Immature natural killer cell (primary cell): ENCODE results near the gene COLGALT1. TPM values are rescaled to one million over a fixed set of nuclear protein-coding genes. Genes with fewer than 3 reads are reported as not detected.
"Not testable (repeated sequence)": the region's sequence is repeated elsewhere in the genome, so short reads cannot be mapped to it uniquely, and the experiment has no call there.

ENCODE experiments used
- DNase-seq, 3 donors: peaks; one replicate each; pipeline ENCODE4 v3.0.0; 2022; ENCODE audit warnings: mixed read lengths in 1 of 3
- H3K27ac Mint-ChIP-seq, 6 donors: one replicate each; pipeline ENCODE4 v1.8.0; 2020; ENCODE audit warnings: mixed read lengths in 6 of 6, mild to moderate bottlenecking in 5 of 6, inconsistent platforms in 4 of 6, moderate library complexity in 3 of 6
- H3K27me3 Mint-ChIP-seq, 3 donors: one replicate each; pipeline ENCODE4 v1.8.0; 2020 to 2021; ENCODE audit warnings: low read depth in 3 of 3, mild to moderate bottlenecking in 3 of 3, mixed read lengths in 3 of 3, moderate library complexity in 3 of 3, inconsistent platforms in 1 of 3
- H3K36me3 Mint-ChIP-seq, 3 donors: one replicate each; pipeline ENCODE4 v1.8.0; 2020; ENCODE audit warnings: mixed read lengths in 3 of 3, inconsistent platforms in 2 of 3, mild to moderate bottlenecking in 2 of 3
- H3K4me1 Mint-ChIP-seq, 2 donors: one replicate each; pipeline ENCODE4 v1.8.0; 2020; ENCODE audit warnings: inconsistent platforms in 2 of 2, mild to moderate bottlenecking in 2 of 2, mixed read lengths in 2 of 2, moderate library complexity in 1 of 2
- H3K4me3 Mint-ChIP-seq, 5 donors: one replicate each; pipeline ENCODE4 v1.8.0; 2020; ENCODE audit warnings: mild to moderate bottlenecking in 5 of 5, mixed read lengths in 5 of 5, inconsistent platforms in 3 of 5, moderate library complexity in 3 of 5
- H3K9me3 Mint-ChIP-seq, 6 donors: one replicate each; pipeline ENCODE4 v1.8.0; 2020; ENCODE audit warnings: mild to moderate bottlenecking in 6 of 6, mixed read lengths in 6 of 6, inconsistent platforms in 4 of 6, moderate library complexity in 3 of 6
- polyA plus RNA-seq, 3 donors: library from polyadenylated mRNA; unstranded; fragments of 300-500 nt; fragmentation: Illumina TruSeq; gene quantifications; one replicate each; pipeline ENCODE4 v1.2.3, GENCODE V29; 2021

Gene COLGALT1
- polyA plus RNA-seq, 3 donors from 2014 or later: 16.9 to 26.8 (median 22.6) TPM

- H3K9me3 Mint-ChIP-seq: no peaks in the 10 kb centered on the region
- no peaks in the 10 kb centered on the region for H3K36me3 Mint-ChIP-seq
- peaks cover 3 to 6% (median 6%) of the 10 kb centered on the region in 3 donors for H3K27me3 Mint-ChIP-seq
- DNase-seq: no peak
- H3K4me1 Mint-ChIP-seq: peaks cover 25% of the 10 kb centered on the region in 2 donors
- H3K4me3 Mint-ChIP-seq: no peak overlapping the region
- peak overlapping the region in 1 of 6 donors; percentile 28 for H3K27ac Mint-ChIP-seq
Observed at GRCh38 chr19:17540174-17540573, 15.3 kb upstream of the COLGALT1 start.

GRCh38 chr19:17541184-17541759 is 14.2 kb upstream of the COLGALT1 start:
- Mint-ChIP-seq H3K27me3 (peaks cover 3 to 8% (median 6%) of the 10 kb centered on the region in 3 donors), H3K27ac (peak overlapping the region; percentile 28 to 88 (median 64)), H3K9me3 (no peaks in the 10 kb centered on the region), H3K4me3 (peak overlapping the region in 3 of 5 donors; percentile 18 to 72 (median 28)), H3K36me3 (no peaks in the 10 kb centered on the region), H3K4me1 (peaks cover 25% of the 10 kb centered on the region in 2 donors)
- no peak for DNase-seq

- Mint-ChIP-seq H3K4me3 (no peak overlapping the region), H3K4me1 (peaks cover 25% of the 10 kb centered on the region in 2 donors), H3K27me3 (peaks cover 3 to 8% (median 5%) of the 10 kb centered on the region in 3 donors), H3K36me3 (no peaks in the 10 kb centered on the region), H3K27ac (no peak overlapping the region), H3K9me3 (no peaks in the 10 kb centered on the region)
- no peak for DNase-seq
Observed at GRCh38 chr19:17542042-17542441, 13.4 kb upstream of the COLGALT1 start.

- no peaks in the 10 kb centered on the region for H3K9me3 Mint-ChIP-seq
- peaks cover 19 to 25% of the 10 kb centered on the region in 2 donors for H3K4me1 Mint-ChIP-seq
- no peak overlapping the region for H3K4me3 Mint-ChIP-seq
- no peaks in the 10 kb centered on the region for H3K36me3 Mint-ChIP-seq
- H3K27ac Mint-ChIP-seq: peak overlapping the region in 1 of 6 donors; percentile 50
- peaks cover 3 to 8% (median 5%) of the 10 kb centered on the region in 3 donors for H3K27me3 Mint-ChIP-seq
- DNase-seq: no peak
Observed at GRCh38 chr19:17542793-17543582, 12.5 kb upstream of the COLGALT1 start.

- H3K4me1 Mint-ChIP-seq: peaks cover 11 to 17% of the 10 kb centered on the region in 2 donors
- H3K9me3 Mint-ChIP-seq: no peaks in the 10 kb centered on the region
- DNase-seq: no peak
- H3K27me3 Mint-ChIP-seq: peaks cover 3 to 6% (median 3%) of the 10 kb centered on the region in 3 donors
- H3K27ac Mint-ChIP-seq: no peak overlapping the region
- no peak overlapping the region for H3K4me3 Mint-ChIP-seq
- no peaks in the 10 kb centered on the region for H3K36me3 Mint-ChIP-seq
Observed at GRCh38 chr19:17543986-17544385, 11.5 kb upstream of the COLGALT1 start.

GRCh38 chr19:17544418-17544817 is 11.0 kb upstream of the COLGALT1 start:
- no peak overlapping the region for H3K4me3 Mint-ChIP-seq
- no peaks in the 10 kb centered on the region for H3K36me3 Mint-ChIP-seq
- no peak overlapping the region for H3K27ac Mint-ChIP-seq

GRCh38 chr19:17548145-17548544 is 7.3 kb upstream of the COLGALT1 start:
- no peaks in the 10 kb centered on the region for H3K4me1 Mint-ChIP-seq
- no peaks in the 10 kb centered on the region for H3K9me3 Mint-ChIP-seq
- no peak overlapping the region for H3K27ac Mint-ChIP-seq
- DNase-seq: no peak
- H3K36me3 Mint-ChIP-seq: no peaks in the 10 kb centered on the region
- H3K4me3 Mint-ChIP-seq: no peak overlapping the region
- peaks cover 0 to 4% (median 0%) of the 10 kb centered on the region in 3 donors for H3K27me3 Mint-ChIP-seq

More at GRCh38 chr19:17544418-17544817, 11.0 kb upstream of the COLGALT1 start:
- no peak for DNase-seq
- Mint-ChIP-seq H3K9me3 (no peaks in the 10 kb centered on the region), H3K4me1 (peaks cover 11 to 15% of the 10 kb centered on the region in 2 donors), H3K27me3 (peaks cover 3 to 6% (median 3%) of the 10 kb centered on the region in 3 donors)

- no peaks in the 10 kb centered on the region for H3K4me1 Mint-ChIP-seq
- no peak overlapping the region for H3K4me3 Mint-ChIP-seq
- no peaks in the 10 kb centered on the region for H3K36me3 Mint-ChIP-seq
- H3K9me3 Mint-ChIP-seq: no peaks in the 10 kb centered on the region
- H3K27me3 Mint-ChIP-seq: peaks cover 0 to 4% (median 0%) of the 10 kb centered on the region in 3 donors
- DNase-seq: no peak
- H3K27ac Mint-ChIP-seq: peak overlapping the region in 1 of 6 donors; percentile 22
Observed at GRCh38 chr19:17549085-17549740, 6.2 kb upstream of the COLGALT1 start.

GRCh38 chr19:17550076-17550667 is 5.3 kb upstream of the COLGALT1 start:
- no peak overlapping the region for H3K4me3 Mint-ChIP-seq
- no peaks in the 10 kb centered on the region for H3K9me3 Mint-ChIP-seq
- H3K27ac Mint-ChIP-seq: no peak overlapping the region
- H3K4me1 Mint-ChIP-seq: peaks cover 4% of the 10 kb centered on the region in 2 donors
- no peak for DNase-seq
- H3K36me3 Mint-ChIP-seq: no peaks in the 10 kb centered on the region
- peaks cover 0 to 4% (median 0%) of the 10 kb centered on the region in 3 donors for H3K27me3 Mint-ChIP-seq

- not testable (repeated sequence) for H3K27ac Mint-ChIP-seq, H3K4me3 Mint-ChIP-seq, DNase-seq, H3K27me3 Mint-ChIP-seq, H3K9me3 Mint-ChIP-seq, H3K36me3 Mint-ChIP-seq
- H3K4me1 Mint-ChIP-seq: peaks cover 15 to 17% of the 10 kb centered on the region in 2 donors
Observed at GRCh38 chr19:17552735-17553134, 2.7 kb upstream of the COLGALT1 start.

GRCh38 chr19:17553256-17553655 is 2.2 kb upstream of the COLGALT1 start:
- Mint-ChIP-seq H3K4me3 (no peak overlapping the region), H3K36me3 (no peaks in the 10 kb centered on the region), H3K9me3 (no peaks in the 10 kb centered on the region), H3K4me1 (peaks cover 15 to 17% of the 10 kb centered on the region in 2 donors), H3K27me3 (peaks cover 0 to 2% (median 0%) of the 10 kb centered on the region in 3 donors), H3K27ac (peak overlapping the region in 1 of 6 donors; percentile 64)
- DNase-seq: no peak

- no peak for DNase-seq
- Mint-ChIP-seq H3K4me3 (peak overlapping the region; percentile 74 to 84 (median 82)), H3K36me3 (peaks cover 1 to 6% (median 2%) of the 10 kb centered on the region in 3 donors), H3K9me3 (no peaks in the 10 kb centered on the region), H3K27me3 (peaks cover 0 to under 1% (median 0%) of the 10 kb centered on the region in 3 donors), H3K4me1 (peaks cover 16 to 17% of the 10 kb centered on the region in 2 donors), H3K27ac (peak overlapping the region in 5 of 6 donors; percentile 66 to 81 (median 72))
Observed at GRCh38 chr19:17554968-17555479, 425 bp upstream of the COLGALT1 start.
